ENCODE measurements around the gene HS3ST6.
"Not testable (repeated sequence)": the region's sequence is repeated elsewhere in the genome, so short reads cannot be mapped to it uniquely, and the experiment has no call there.

Gene HS3ST6

GRCh38 chr16:1944612-1945199, 26.5 kb upstream of the HS3ST6 start:
- no peak for TF ChIP-seq CTCF (IDR thresholded peaks at IDR 0.05; ENCODE audit: control insufficient read depth, extremely low read depth, insufficient read depth)
- no peak overlapping the region for H3K4me3 ChIP-seq (ENCODE audit: low read depth, low read length)
- no peak for DNase-seq (ENCODE audit: low read depth)

- TF ChIP-seq CTCF (IDR thresholded peaks at IDR 0.05; ENCODE audit: control insufficient read depth, extremely low read depth, insufficient read depth) = no peak
- peak; percentile 93 for DNase-seq (ENCODE audit: low read depth)
- H3K4me3 ChIP-seq (ENCODE audit: low read depth, low read length) = peak within 1 kb of the TSS; percentile 94
These were observed 24.9 kb upstream of the HS3ST6 start, which contains the start of gene MSRB1 for GRCh38 chr16:1942810-1943726. Gene MSRB1, minus strand, starts transcription at chr16:1943199. Its CDS starts 43 bp downstream, at chr16:1943156.

GRCh38 chr16:1942047-1942809, 24.0 kb upstream of the HS3ST6 start:
- peak overlapping the region; percentile 94 for H3K4me3 ChIP-seq (ENCODE audit: low read depth, low read length)
- DNase-seq (ENCODE audit: low read depth) = no peak
- TF ChIP-seq CTCF (IDR thresholded peaks at IDR 0.05; ENCODE audit: control insufficient read depth, extremely low read depth, insufficient read depth) = no peak

GRCh38 chr16:1941162-1942046, 23.2 kb upstream of the HS3ST6 start:
- 0 out of 2 replicates have a peak, but pooled peaks have one; percentile 6 for TF ChIP-seq CTCF (IDR thresholded peaks at IDR 0.05; ENCODE audit: control insufficient read depth, extremely low read depth, insufficient read depth)
- DNase-seq (ENCODE audit: low read depth) = no peak
- peak overlapping the region; percentile 94 for H3K4me3 ChIP-seq (ENCODE audit: low read depth, low read length)

- TF ChIP-seq CTCF (IDR thresholded peaks at IDR 0.05; ENCODE audit: control insufficient read depth, extremely low read depth, insufficient read depth) = no peak
- DNase-seq (ENCODE audit: low read depth) = no peak
- no peak overlapping the region for H3K4me3 ChIP-seq (ENCODE audit: low read depth, low read length)
These were observed 22.3 kb upstream of the HS3ST6 start for GRCh38 chr16:1940273-1941161.

GRCh38 chr16:1939833-1940232, 21.6 kb upstream of the HS3ST6 start:
- not testable (repeated sequence) for H3K4me3 ChIP-seq (ENCODE audit: low read depth, low read length); DNase-seq (ENCODE audit: low read depth)
